GM21737 (cell line): ENCODE measurements around the gene DENND4A.
"Not testable (repeated sequence)": the region's sequence is repeated elsewhere in the genome, so short reads cannot be mapped to it uniquely, and the experiment has no call there.

Experiments
- ATAC-seq: cut with Tn5 transposase; IDR thresholded peaks from one replicate; pipeline ENCODE4 v1.9.1; 2021; ENCODE audit warnings: mild to moderate bottlenecking, moderate library complexity; ENCODE audit not compliant: unreplicated experiment

Gene DENND4A

GRCh38 chr15:65761210-65761926, 30.7 kb downstream of the DENND4A start:
- ATAC-seq: no peak

DNA sequence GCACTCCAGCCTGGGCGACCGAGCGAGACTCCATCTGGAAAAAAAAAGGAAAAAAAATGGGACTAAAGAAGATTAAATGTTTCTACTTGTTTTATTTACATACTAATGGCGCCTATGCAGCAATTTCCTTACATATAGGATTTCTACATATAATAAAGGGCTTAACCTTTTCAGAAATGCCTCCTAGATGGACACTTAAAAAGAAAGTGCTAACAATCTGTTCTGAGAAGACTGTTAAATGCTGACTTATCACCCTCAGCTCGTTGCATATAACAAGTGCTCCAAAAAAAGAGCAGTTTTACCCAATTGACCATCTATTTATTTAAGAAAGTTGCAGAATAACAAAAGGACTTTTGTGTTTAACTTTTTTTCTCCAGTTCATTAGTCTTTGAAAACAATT, 32.7 kb downstream of the DENND4A start:
- ATAC-seq: no peak

- ATAC-seq: no peak
Measured at GRCh38 chr15:65758242-65758641, 33.9 kb downstream of the DENND4A start.

- ATAC-seq: no peak
Measured at GRCh38 chr15:65757256-65757655, 34.8 kb downstream of the DENND4A start.

GRCh38 chr15:65752151-65752700, 39.9 kb downstream of the DENND4A start:
- ATAC-seq: no peak

- no peak for ATAC-seq
Measured at GRCh38 chr15:65751431-65751830, 40.7 kb downstream of the DENND4A start.

DNA sequence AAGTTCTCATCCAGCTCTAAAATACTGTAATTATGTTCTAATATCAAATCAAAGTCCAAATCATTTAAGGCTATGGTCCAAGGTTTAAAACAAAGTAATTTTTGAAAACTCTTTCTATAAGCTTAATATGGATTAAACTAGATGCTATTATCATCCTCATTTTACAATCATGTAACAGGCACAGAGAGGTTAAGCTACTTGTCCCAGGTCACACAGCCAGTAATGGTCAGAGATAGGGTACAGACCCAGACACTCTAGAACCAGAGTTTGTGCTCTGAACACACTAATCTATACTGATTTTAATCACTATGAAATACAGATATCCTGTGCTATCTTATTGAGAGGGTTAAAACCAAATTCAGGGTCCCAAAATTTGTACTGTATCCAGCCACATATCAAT, 44.8 kb downstream of the DENND4A start:
- ATAC-seq: no peak

DNA sequence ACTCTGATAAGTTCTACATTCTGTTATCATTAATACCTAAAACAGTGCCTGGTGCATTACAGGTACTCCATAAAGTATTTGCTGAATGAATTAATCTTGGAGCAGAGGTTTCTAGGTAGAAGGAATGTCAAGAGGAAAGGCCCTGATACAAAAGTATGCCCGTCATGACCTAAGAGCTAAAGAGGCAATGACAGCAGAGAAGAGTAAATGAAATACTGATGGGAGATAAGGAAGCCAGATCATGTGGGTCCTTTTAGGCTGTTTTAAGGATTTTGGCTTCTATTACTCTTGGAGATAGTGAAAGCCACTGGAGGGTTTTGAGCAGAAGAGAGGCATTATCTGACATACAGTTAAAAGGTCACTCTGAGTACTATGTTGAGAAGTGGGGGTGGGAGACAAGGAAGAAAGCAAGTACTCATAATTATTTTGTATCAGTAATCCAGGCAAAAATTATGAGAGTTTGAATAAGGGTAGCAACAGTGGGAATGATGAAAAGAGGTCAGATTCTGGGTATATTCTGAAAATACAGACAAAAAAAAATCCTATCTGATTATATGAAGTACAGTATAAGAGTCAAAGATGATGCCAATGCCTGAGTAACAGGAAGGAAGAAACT, 48.3 kb downstream of the DENND4A start:
- no peak for ATAC-seq

DNA sequence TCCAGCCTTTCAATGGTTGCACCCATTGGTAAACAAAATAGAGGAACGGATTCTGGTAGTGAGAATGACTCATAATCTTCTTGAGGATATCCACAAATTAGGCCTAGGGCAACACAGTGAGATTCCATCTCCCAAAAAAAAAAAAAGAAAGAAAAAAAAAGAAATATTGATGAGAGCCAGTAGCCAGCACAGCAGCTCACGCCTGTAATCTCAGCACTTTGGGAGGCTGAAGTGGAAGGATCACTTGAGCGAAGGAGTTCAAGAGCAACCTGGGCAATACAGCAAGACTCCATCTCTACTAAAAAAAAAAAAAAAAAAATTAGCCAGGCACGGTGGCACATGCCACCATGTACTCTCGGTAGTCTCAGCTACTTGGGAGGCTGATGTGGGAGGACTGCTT, 51.9 kb downstream of the DENND4A start:
- no peak for ATAC-seq

DNA sequence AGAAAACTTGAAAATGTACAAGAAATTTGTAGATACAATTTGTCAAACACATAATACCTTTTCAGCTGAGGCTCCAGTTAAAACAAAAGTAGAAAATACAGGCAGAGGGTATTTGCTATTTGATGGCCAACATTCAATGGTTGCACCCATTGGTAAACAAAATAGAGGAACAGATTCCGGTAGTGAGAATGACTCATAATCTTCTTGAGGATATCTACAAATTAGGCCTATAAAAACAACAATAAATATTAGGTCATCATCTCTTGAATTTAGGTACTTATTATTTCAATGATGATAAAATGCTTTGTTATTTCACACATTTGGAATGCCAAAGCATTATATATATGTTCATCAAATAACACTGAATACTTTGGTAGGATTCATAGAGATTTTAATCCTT, 53.4 kb downstream of the DENND4A start:
- no peak for ATAC-seq

DNA sequence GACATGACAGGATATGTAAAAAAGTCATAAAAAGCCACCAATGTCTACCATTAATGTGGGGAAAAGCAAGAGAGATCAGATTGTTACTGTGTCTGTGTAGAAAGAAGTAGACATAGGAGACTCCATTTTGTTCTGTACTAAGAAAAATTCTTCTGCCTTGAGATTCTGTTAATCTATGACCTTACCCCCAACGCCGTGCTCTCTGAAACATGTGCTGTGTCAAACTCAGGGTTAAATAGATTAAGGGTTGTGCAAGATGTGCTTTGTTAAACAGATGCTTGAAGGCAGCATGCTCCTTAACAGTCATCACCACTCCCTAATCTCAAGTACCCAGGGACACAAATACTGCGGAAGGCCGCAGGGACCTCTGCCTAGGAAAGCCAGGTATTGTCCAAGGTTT, 58.5 kb downstream of the DENND4A start:
- ATAC-seq: not testable (repeated sequence)

DNA sequence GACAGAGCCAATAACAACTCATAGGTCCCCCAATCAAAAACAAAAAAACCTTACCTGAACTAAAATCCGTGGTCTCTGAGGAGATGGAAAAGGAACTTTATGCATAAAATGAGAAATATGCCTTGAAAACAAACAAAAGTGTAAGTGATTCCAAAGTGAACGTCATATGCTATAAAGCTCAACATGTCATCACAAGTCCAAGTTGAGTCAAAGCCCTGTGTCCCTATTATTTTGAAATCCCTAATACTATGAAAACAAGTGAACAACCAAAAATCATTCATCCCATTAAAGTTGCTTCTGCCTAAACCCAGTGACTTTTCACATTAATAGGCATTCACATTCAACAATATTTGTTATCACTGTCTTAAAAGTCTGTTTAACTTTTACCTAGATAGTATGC, 59.4 kb downstream of the DENND4A start:
- no peak for ATAC-seq

DNA sequence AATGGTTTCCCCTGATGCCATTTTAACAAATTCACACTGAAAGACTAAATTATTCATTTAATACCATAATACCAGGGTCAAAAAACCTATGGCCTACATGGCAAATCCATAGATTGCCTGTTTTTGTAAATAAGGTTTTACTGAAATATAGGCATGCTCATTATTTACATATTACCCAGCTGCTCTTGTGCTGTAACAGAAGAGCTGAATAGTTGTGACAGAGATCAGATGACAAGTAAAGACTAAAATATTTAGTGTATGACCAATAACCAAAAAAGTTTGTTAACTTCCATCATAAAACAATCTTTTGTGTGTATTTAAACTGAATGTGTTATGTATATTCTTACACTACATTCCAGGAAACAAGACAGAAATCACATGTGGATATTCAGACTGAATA, 60.2 kb downstream of the DENND4A start:
- ATAC-seq: no peak

DNA sequence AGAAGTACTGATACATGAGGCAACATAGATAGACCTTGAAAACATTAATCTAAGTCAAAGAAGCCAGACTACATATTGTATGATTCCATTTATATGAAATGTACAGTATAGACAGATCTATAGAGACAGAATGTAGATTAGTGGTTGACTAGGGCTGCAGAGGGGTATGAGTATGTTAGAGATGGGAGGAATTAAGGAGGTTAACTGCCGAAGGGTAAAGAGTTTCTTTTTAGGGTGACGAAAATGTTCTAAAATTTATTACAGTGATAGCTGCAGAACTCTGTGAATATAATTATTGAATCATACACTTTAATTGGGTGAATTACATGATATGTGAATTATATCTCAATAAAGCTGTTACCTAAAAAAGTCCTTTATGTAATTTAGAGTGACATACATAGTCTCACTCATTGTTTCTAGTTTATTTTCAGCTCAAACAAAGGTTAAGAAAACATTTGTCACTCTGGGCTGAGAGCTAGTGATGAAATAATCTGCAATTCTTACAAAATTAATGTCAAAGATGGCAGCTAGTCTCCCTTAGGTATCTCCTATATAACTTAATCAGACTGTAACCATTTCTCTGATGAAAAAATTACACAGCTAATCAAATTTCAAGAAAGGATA, 61.4 kb downstream of the DENND4A start:
- ATAC-seq: no peak

- ATAC-seq: no peak
Measured at GRCh38 chr15:65724464-65725215, 67.5 kb downstream of the DENND4A start.

GRCh38 chr15:65723876-65724275, 68.2 kb downstream of the DENND4A start:
- no peak for ATAC-seq

GRCh38 chr15:65722191-65722590, 69.9 kb downstream of the DENND4A start:
- no peak for ATAC-seq

DNA sequence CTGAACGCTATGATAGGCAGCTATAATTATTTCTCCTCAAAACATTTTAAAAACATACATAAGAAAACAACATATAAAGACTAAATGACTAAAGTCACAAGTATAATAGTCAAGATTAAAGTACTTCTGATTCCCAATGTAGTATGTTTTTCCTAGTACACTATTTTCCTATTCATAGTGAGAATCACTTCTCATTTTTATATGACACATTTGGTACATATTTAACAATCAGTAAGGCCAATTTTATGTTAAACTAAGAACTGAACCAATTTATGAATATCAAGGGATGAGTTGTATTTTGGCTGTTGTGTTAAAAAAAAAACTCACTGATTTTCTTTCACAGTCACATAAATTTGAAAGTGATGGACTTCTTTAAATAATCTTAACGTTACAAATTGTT, 79.7 kb downstream of the DENND4A start:
- no peak for ATAC-seq

DNA sequence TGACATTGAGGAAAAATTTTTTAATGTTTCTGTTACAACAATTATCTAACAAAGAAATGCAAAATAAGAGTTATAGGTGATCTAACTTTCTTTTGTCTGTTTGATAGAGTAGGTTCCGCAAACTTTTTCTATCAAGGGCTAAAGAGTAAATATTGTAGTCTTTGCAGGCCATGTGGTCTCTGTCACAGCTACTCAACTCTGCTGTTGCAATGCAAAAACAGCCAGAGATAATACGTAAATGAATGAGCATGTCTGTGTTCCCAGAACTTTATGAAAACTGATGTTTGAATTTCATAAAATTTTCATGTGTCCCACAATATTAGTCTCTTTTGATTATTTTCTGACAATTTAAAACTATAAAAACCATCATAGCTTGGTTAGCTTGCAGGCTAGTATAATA, 97.0 kb downstream of the DENND4A start:
- ATAC-seq: no peak

GRCh38 chr15:65690778-65691177, 101.3 kb downstream of the DENND4A start:
- no peak for ATAC-seq

DNA sequence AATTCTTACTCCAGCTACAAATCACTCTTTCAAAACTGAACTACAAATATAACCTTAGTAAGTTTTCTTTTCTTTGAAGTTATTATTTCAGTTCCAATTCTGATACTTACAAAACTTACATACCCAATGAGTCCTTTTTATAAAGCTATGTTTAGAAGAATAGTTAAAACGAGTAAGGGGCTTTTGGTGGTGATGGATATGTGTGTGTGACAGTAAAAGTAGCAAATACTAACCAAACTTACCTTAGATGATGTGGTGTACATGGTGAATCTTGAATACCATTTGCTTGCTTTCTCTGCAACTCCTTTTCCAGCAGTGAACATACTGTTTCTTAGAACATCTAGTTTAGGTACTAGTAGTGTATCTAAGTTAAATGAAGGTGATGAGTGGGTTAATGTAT, 101.9 kb downstream of the DENND4A start:
- no peak for ATAC-seq
